ENCODE results near the gene EIF3B. TPM values are rescaled to one million over a fixed set of nuclear protein-coding genes. Genes with fewer than 3 reads are reported as not detected.
"Not testable (repeated sequence)": the region's sequence is repeated elsewhere in the genome, so short reads cannot be mapped to it uniquely, and the experiment has no call there.

Gene EIF3B
- total RNA-seq, 4 donors from 2014 or later, result 116 to 251 (median 122) TPM

- no peak for TF ChIP-seq CTCF (IDR thresholded peaks at IDR 0.05)
- DNase-seq (ENCODE audit: low spot score) (no peak), ATAC-seq (ENCODE audit: low FRiP score) (no peak)
Measured at GRCh38 chr7:2373124-2373556, 18.5 kb downstream of the EIF3B start.

GRCh38 chr7:2373646-2374045, 19.0 kb downstream of the EIF3B start:
- ATAC-seq (ENCODE audit: low FRiP score), result no peak
- TF ChIP-seq CTCF (IDR thresholded peaks at IDR 0.05), result no peak
- no peak for DNase-seq (ENCODE audit: low spot score)

GRCh38 chr7:2374401-2374800, 19.8 kb downstream of the EIF3B start:
- no peak for DNase-seq (ENCODE audit: low spot score)
- ATAC-seq (ENCODE audit: low FRiP score), result no peak
- no peak for TF ChIP-seq CTCF (IDR thresholded peaks at IDR 0.05)

GRCh38 chr7:2374830-2375728, 20.5 kb downstream of the EIF3B start:
- ATAC-seq (ENCODE audit: low FRiP score) (no peak), DNase-seq (ENCODE audit: low spot score) (no peak)
- no peak for TF ChIP-seq CTCF (IDR thresholded peaks at IDR 0.05)

GRCh38 chr7:2376351-2377154, 21.9 kb downstream of the EIF3B start:
- TF ChIP-seq CTCF (IDR thresholded peaks at IDR 0.05), result no peak
- DNase-seq (ENCODE audit: low spot score) (no peak), ATAC-seq (ENCODE audit: low FRiP score) (no peak)

- not testable (repeated sequence) for DNase-seq (ENCODE audit: low spot score); ATAC-seq (ENCODE audit: low FRiP score)
Measured at GRCh38 chr7:2377492-2377891, 22.9 kb downstream of the EIF3B start.

- not testable (repeated sequence) for DNase-seq (ENCODE audit: low spot score)
Measured at GRCh38 chr7:2378125-2378524, 23.5 kb downstream of the EIF3B start.

More at GRCh38 chr7:2378125-2378524, 23.5 kb downstream of the EIF3B start:
- ATAC-seq (ENCODE audit: low FRiP score), result not testable (repeated sequence)

Measured in omental fat pad (tissue), 4 donors.